Neural cell (in vitro differentiated cells): ENCODE results near the gene GSK3B. TPM values are rescaled to one million over a fixed set of nuclear protein-coding genes. Genes with fewer than 3 reads are reported as not detected.

Source experiments
- H2AFZ ChIP-seq: fragments of 200-600, 300-800 bp; sonication (generic), shearing (Covaris generic); 2 replicates; pipeline ENCODE4 v1.6.0; 2014; ENCODE audit warnings: low read depth, mild to moderate bottlenecking, antibody characterized with exemption, low read length, moderate library complexity
- H3F3A ChIP-seq: fragments of 200-600 bp; shearing (Covaris generic); 2 replicates; pipeline ENCODE4 v1.6.1; 2016; ENCODE audit warnings: mild to moderate bottlenecking, moderate library complexity, mixed read lengths, antibody characterized with exemption, low read length; ENCODE audit not compliant: insufficient read depth, poor library complexity, severe bottlenecking
- H3K27ac ChIP-seq: fragments of 200-600, 300-800 bp; sonication (generic), shearing (Covaris generic); 2 replicates; pipeline ENCODE4 v1.5.1; 2014; ENCODE audit warnings: mild to moderate bottlenecking, low read length, moderate library complexity
- H3K27me3 ChIP-seq: fragments of 300-800, 200-600 bp; sonication (generic), shearing (Covaris generic); 2 replicates; pipeline ENCODE4 v1.6.0; 2014; ENCODE audit warnings: mild to moderate bottlenecking, low read depth, low read length, moderate library complexity; ENCODE audit not compliant: insufficient read depth
- H3K36me3 ChIP-seq: fragments of 300-800, 200-600 bp; sonication (generic), shearing (Covaris generic); 2 replicates; pipeline ENCODE4 v1.5.1; 2014; ENCODE audit warnings: mild to moderate bottlenecking, antibody characterized with exemption, low read length, moderate library complexity; ENCODE audit not compliant: insufficient read depth
- H3K4me2 ChIP-seq: fragments of 300-800, 200-600 bp; sonication (generic), shearing (Covaris generic); 2 replicates; pipeline ENCODE4 v1.6.0; 2014; ENCODE audit warnings: mild to moderate bottlenecking, low read length
- H3K4me3 ChIP-seq: fragments of 300-800, 200-600 bp; sonication (generic), shearing (Covaris generic); 2 replicates; pipeline ENCODE4 v1.5.1; 2014; ENCODE audit warnings: mild to moderate bottlenecking, low read length, moderate library complexity
- H3K79me2 ChIP-seq: fragments of 200-600 bp; shearing (Covaris generic); replicated peaks from 2 replicates; pipeline ENCODE4 v1.6.0; 2014; ENCODE audit warnings: mild to moderate bottlenecking, low read length, moderate library complexity; ENCODE audit not compliant: insufficient read depth
- H3K9ac ChIP-seq: fragments of 300-800, 200-600 bp; sonication (generic), shearing (Covaris generic); 2 replicates; pipeline ENCODE4 v1.6.1; 2016; ENCODE audit warnings: mild to moderate bottlenecking, low read length, mixed read lengths
- H3K9me2 ChIP-seq: fragments of 200-600 bp; shearing (Covaris generic); 2 replicates; pipeline ENCODE4 v1.6.1; 2016; ENCODE audit warnings: mild to moderate bottlenecking, low read length, mixed read lengths; ENCODE audit not compliant: insufficient read depth
- H3K9me3 ChIP-seq: fragments of 200-600, 300-800 bp; sonication (generic), shearing (Covaris generic); 2 replicates; pipeline ENCODE4 v1.6.1; 2016; ENCODE audit warnings: mild to moderate bottlenecking, mixed run types, low read length, moderate library complexity, mixed read lengths
- H4K20me1 ChIP-seq: fragments of 200-600 bp; shearing (Covaris generic); 2 replicates; pipeline ENCODE4 v1.6.1; 2016; ENCODE audit warnings: mild to moderate bottlenecking, mixed run types; ENCODE audit not compliant: insufficient read depth
- EP300 ChIP-seq: fragments of 450-650 bp; conservative IDR thresholded peaks from 2 replicates; pipeline ENCODE4 v1.6.1; 2014; ENCODE audit warnings: antibody characterized with exemption, mild to moderate bottlenecking, moderate library complexity; ENCODE audit not compliant: poor library complexity, severe bottlenecking
- EZH2 ChIP-seq: fragments of 200-600, 300-800 bp; shearing (Covaris generic), sonication (generic); IDR thresholded peaks from 2 replicates; pipeline ENCODE4 v1.6.1; 2014; ENCODE audit warnings: antibody characterized with exemption, low read length, borderline replicate concordance, mild to moderate bottlenecking; ENCODE audit not compliant: insufficient read depth, poor library complexity, severe bottlenecking
- MXI1 ChIP-seq: fragments of 450-650 bp; conservative IDR thresholded peaks from 2 replicates; pipeline ENCODE4 v1.6.1; 2014; ENCODE audit warnings: antibody characterized with exemption, mild to moderate bottlenecking; ENCODE audit not compliant: poor library complexity, severe bottlenecking
- RAD21 ChIP-seq: fragments of 450-650 bp; conservative IDR thresholded peaks from 2 replicates; pipeline ENCODE4 v1.6.1; 2014; ENCODE audit warnings: antibody characterized with exemption, mild to moderate bottlenecking, moderate library complexity
- TAF1 ChIP-seq: IDR thresholded peaks from 2 replicates; pipeline ENCODE4 v1.6.1; 2012; ENCODE audit warnings: low read depth
- polyA plus RNA-seq: library from polyadenylated mRNA; depleted of rRNA; stranded (reverse); fragments of >200 nt; gene quantifications from 2 replicates; pipeline ENCODE4 v1.2.3, GENCODE V29; 2014
- TF ChIP-seq, protein P1 (sequence below): IDR thresholded peaks from 2 replicates; pipeline ENCODE4 v1.6.1; 2012; ENCODE audit warnings: borderline replicate concordance
- TF ChIP-seq, protein P2 (sequence below): fragments of 450-650 bp; IDR thresholded peaks from 2 replicates; pipeline ENCODE4 v1.5.1; 2014; ENCODE audit warnings: antibody characterized with exemption, mild to moderate bottlenecking, moderate library complexity; ENCODE audit not compliant: poor library complexity, severe bottlenecking

GSK3B gene
- polyA plus RNA-seq, 1 donor from 2014 or later = 48.5 TPM

DNA sequence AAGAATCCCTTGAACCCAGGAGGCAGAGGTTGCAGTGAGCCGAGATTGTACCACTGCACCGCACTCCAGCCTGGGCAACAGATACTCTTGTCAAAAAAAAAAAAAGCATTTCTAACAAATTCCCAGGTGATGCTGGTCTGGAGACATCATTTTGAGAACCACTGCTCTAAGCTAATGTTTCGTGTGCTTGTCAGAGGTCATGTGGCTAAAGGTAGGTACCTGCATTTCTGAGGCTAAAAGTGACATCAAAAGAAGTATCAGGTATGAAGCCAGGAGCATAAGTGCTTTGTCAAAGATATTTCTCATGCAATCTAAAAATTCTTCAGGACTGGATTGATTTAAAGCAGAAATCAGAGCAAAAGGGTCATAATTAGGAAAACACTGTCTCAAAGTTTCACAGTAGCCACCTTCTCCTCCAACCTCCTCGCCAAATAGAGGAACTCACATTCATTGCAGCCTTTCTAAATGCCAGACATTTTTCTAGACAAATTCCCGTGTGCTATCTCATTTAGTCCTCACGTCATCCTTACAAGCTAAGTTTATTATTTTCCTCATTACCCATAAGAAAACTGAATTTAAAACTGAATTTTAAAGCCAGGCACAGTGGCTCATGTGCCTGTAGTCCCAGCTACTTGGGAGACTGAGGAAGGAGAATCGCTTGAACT lies 25.7 kb upstream of the GSK3B start:
- Histone ChIP-seq H3F3A (no peaks in the 10 kb centered on the region), H3K4me3 (no peak overlapping the region), H2AFZ (no peak overlapping the region), H3K9ac (no peak overlapping the region), H3K27ac (no peak overlapping the region), H4K20me1 (no peaks in the 10 kb centered on the region), H3K27me3 (no peaks in the 10 kb centered on the region), H3K36me3 (no peaks in the 10 kb centered on the region), H3K9me2 (no peaks in the 10 kb centered on the region), H3K4me2 (no peak overlapping the region), H3K79me2 (no peaks in the 10 kb centered on the region), H3K9me3 (no peaks in the 10 kb centered on the region)
- TF ChIP-seq, protein P1, sequence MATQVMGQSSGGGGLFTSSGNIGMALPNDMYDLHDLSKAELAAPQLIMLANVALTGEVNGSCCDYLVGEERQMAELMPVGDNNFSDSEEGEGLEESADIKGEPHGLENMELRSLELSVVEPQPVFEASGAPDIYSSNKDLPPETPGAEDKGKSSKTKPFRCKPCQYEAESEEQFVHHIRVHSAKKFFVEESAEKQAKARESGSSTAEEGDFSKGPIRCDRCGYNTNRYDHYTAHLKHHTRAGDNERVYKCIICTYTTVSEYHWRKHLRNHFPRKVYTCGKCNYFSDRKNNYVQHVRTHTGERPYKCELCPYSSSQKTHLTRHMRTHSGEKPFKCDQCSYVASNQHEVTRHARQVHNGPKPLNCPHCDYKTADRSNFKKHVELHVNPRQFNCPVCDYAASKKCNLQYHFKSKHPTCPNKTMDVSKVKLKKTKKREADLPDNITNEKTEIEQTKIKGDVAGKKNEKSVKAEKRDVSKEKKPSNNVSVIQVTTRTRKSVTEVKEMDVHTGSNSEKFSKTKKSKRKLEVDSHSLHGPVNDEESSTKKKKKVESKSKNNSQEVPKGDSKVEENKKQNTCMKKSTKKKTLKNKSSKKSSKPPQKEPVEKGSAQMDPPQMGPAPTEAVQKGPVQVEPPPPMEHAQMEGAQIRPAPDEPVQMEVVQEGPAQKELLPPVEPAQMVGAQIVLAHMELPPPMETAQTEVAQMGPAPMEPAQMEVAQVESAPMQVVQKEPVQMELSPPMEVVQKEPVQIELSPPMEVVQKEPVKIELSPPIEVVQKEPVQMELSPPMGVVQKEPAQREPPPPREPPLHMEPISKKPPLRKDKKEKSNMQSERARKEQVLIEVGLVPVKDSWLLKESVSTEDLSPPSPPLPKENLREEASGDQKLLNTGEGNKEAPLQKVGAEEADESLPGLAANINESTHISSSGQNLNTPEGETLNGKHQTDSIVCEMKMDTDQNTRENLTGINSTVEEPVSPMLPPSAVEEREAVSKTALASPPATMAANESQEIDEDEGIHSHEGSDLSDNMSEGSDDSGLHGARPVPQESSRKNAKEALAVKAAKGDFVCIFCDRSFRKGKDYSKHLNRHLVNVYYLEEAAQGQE = no peak
- no peak for TF ChIP-seq TAF1
- TF ChIP-seq, protein P2, sequence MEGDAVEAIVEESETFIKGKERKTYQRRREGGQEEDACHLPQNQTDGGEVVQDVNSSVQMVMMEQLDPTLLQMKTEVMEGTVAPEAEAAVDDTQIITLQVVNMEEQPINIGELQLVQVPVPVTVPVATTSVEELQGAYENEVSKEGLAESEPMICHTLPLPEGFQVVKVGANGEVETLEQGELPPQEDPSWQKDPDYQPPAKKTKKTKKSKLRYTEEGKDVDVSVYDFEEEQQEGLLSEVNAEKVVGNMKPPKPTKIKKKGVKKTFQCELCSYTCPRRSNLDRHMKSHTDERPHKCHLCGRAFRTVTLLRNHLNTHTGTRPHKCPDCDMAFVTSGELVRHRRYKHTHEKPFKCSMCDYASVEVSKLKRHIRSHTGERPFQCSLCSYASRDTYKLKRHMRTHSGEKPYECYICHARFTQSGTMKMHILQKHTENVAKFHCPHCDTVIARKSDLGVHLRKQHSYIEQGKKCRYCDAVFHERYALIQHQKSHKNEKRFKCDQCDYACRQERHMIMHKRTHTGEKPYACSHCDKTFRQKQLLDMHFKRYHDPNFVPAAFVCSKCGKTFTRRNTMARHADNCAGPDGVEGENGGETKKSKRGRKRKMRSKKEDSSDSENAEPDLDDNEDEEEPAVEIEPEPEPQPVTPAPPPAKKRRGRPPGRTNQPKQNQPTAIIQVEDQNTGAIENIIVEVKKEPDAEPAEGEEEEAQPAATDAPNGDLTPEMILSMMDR = no peak
- no peak for TF ChIP-seq RAD21
- TF ChIP-seq EZH2 = no peak
- no peak for TF ChIP-seq EP300

- no peaks in the 10 kb centered on the region for H3K36me3 ChIP-seq
- no peaks in the 10 kb centered on the region for H4K20me1 ChIP-seq
- H2AFZ ChIP-seq = no peak overlapping the region
- TF ChIP-seq TAF1 (no peak), MXI1 (no peak)
- TF ChIP-seq, protein P2 = no peak
- TF ChIP-seq, protein P1 = no peak
- no peaks in the 10 kb centered on the region for H3K9me2 ChIP-seq
- H3K27ac ChIP-seq = no peak overlapping the region
- H3K27me3 ChIP-seq = no peaks in the 10 kb centered on the region
- H3K9me3 ChIP-seq = no peaks in the 10 kb centered on the region
- no peak overlapping the region for H3K9ac ChIP-seq
- no peak overlapping the region for H3K4me3 ChIP-seq
- H3K4me2 ChIP-seq = no peak overlapping the region
- H3K79me2 ChIP-seq = no peaks in the 10 kb centered on the region
- H3F3A ChIP-seq = no peaks in the 10 kb centered on the region
These were observed 20.7 kb upstream of the GSK3B start for GRCh38 chr3:120114981-120115380.
